CD14-positive monocyte (primary cell): ENCODE results near the gene NECTIN1. TPM values are rescaled to one million over a fixed set of nuclear protein-coding genes. Genes with fewer than 3 reads are reported as not detected.

Experiments
- DNase-seq, 3 donors: peaks; one replicate each; pipeline ENCODE4 v3.0.0-alpha.2; 2011 to 2022
- H2AFZ ChIP-seq: 2 replicates; pipeline ENCODE4 v1.6.0; 2012; ENCODE audit warnings: mild to moderate bottlenecking, low read depth, low read length, inconsistent platforms; ENCODE audit not compliant: insufficient read depth, poor library complexity, severe bottlenecking
- H3K27ac ChIP-seq, 2 donors: 1 replicate in 1 of 2; 2 replicates in 1 of 2; pipeline ENCODE4 v1.5.1; 2012 to 2013; ENCODE audit warnings: low read length in 2 of 2, control low read depth in 1 of 2, inconsistent platforms in 1 of 2, low read depth in 1 of 2, mild to moderate bottlenecking in 1 of 2
- H3K27me3 ChIP-seq, 2 donors: one replicate each; pipeline versions ENCODE4 v1.6.0 to v1.6.1; 2011 to 2013; ENCODE audit warnings: low read length in 2 of 2; ENCODE audit not compliant: control insufficient read depth in 2 of 2, insufficient read depth in 2 of 2
- H3K36me3 ChIP-seq, 2 donors: replicated peaks in 1 of 2; 1 replicate in 1 of 2; 2 replicates in 1 of 2; pipeline versions ENCODE4 v1.5.1 to v1.6.1; 2012 to 2013; ENCODE audit warnings: low read length in 2 of 2, control low read depth in 1 of 2, inconsistent platforms in 1 of 2, mild to moderate bottlenecking in 1 of 2; ENCODE audit not compliant: insufficient read depth in 2 of 2, control insufficient read depth in 1 of 2
- H3K4me1 ChIP-seq, 2 donors: 1 replicate in 1 of 2; 2 replicates in 1 of 2; pipeline versions ENCODE4 v1.5.1 to v1.6.1; 2012 to 2013; ENCODE audit warnings: low read length in 2 of 2, control low read depth in 1 of 2, inconsistent platforms in 1 of 2, mild to moderate bottlenecking in 1 of 2, moderate library complexity in 1 of 2; ENCODE audit not compliant: insufficient read depth in 2 of 2, control insufficient read depth in 1 of 2
- H3K4me2 ChIP-seq: replicated peaks from 2 replicates; pipeline ENCODE3; 2012; ENCODE audit warnings: low read length, moderate library complexity, mild to moderate bottlenecking; ENCODE audit not compliant: poor library complexity, severe bottlenecking; ENCODE audit errors: extremely low read depth
- H3K4me3 ChIP-seq, 3 experiments: fragments of 200-600 bp in 1 of 3; sonication (generic) in 1 of 3; replicated peaks in 1 of 3; 1 replicate in 2 of 3; 2 replicates in 1 of 3; pipeline ENCODE4 v1.5.1; 2011 to 2013; ENCODE audit warnings: low read length in 3 of 3, mild to moderate bottlenecking in 3 of 3, control low read depth in 2 of 3, low read depth in 2 of 3, inconsistent platforms in 1 of 3, moderate library complexity in 1 of 3
- H3K79me2 ChIP-seq: 2 replicates; pipeline ENCODE4 v1.6.0; 2012; ENCODE audit warnings: mild to moderate bottlenecking, control low read depth, inconsistent platforms, low read length, moderate library complexity; ENCODE audit not compliant: insufficient read depth
- H3K9ac ChIP-seq: 2 replicates; pipeline ENCODE4 v1.6.0; 2017; ENCODE audit warnings: low read length, mild to moderate bottlenecking; ENCODE audit not compliant: insufficient read depth, poor library complexity, severe bottlenecking
- H3K9me3 ChIP-seq, 2 donors: replicated peaks in 1 of 2; 1 replicate in 1 of 2; 2 replicates in 1 of 2; pipeline versions ENCODE4 v1.5.1 to v1.6.1; 2012 to 2013; ENCODE audit warnings: low read length in 2 of 2, control low read depth in 1 of 2; ENCODE audit not compliant: control insufficient read depth in 1 of 2, insufficient read depth in 1 of 2
- H4K20me1 ChIP-seq: 2 replicates; pipeline ENCODE4 v1.6.0; 2012; ENCODE audit warnings: mild to moderate bottlenecking, low read length, control low read depth, moderate library complexity; ENCODE audit not compliant: insufficient read depth
- H3K27ac Mint-ChIP-seq, 7 donors: one replicate each; pipeline ENCODE4 v1.8.0; 2020; ENCODE audit warnings: mild to moderate bottlenecking in 7 of 7, mixed read lengths in 7 of 7, moderate library complexity in 6 of 7, inconsistent platforms in 2 of 7
- H3K27me3 Mint-ChIP-seq, 3 donors: one replicate each; pipeline ENCODE4 v1.8.0; 2021 to 2022; ENCODE audit warnings: low read depth in 3 of 3, mild to moderate bottlenecking in 3 of 3, mixed read lengths in 3 of 3, moderate library complexity in 3 of 3, inconsistent platforms in 1 of 3
- H3K36me3 Mint-ChIP-seq, 2 donors: one replicate each; pipeline ENCODE4 v1.8.0; 2020; ENCODE audit warnings: mixed read lengths in 2 of 2, inconsistent platforms in 1 of 2, mild to moderate bottlenecking in 1 of 2
- H3K4me1 Mint-ChIP-seq: one replicate; pipeline ENCODE4 v1.8.0; 2020; ENCODE audit warnings: mild to moderate bottlenecking, mixed read lengths
- H3K4me3 Mint-ChIP-seq, 2 donors: one replicate each; pipeline ENCODE4 v1.8.0; 2020; ENCODE audit warnings: mild to moderate bottlenecking in 2 of 2, mixed read lengths in 2 of 2, moderate library complexity in 1 of 2
- H3K9me3 Mint-ChIP-seq, 7 donors: one replicate each; pipeline ENCODE4 v1.8.0; 2020 to 2022; ENCODE audit warnings: mixed read lengths in 7 of 7, mild to moderate bottlenecking in 6 of 7, moderate library complexity in 6 of 7, inconsistent platforms in 2 of 7
- WGBS: methylation state at CpG from one replicate; pipeline ENCODE4 v1.1.5; 2013; ENCODE audit warnings: missing lambda C conversion rate; ENCODE audit not compliant: insufficient coverage; 5-methylcytosine and 5-hydroxymethylcytosine counted together
- intact Hi-C, 2 donors: fragments of 100-400 bp; cut with micrococcal nuclease; formaldehyde crosslinking; loops; one replicate each; pipeline versions ENCODE4 v1.15.0 to v1.15.1; 2023
- polyA plus RNA-seq, 3 donors: library from polyadenylated mRNA; depleted of rRNA in 1 of 3; unstranded in 2 of 3; stranded (reverse) in 1 of 3; fragments of 300-500 nt in 2 of 3; fragments of >200 nt in 1 of 3; fragmentation: Illumina TruSeq in 2 of 3; gene quantifications; 1 replicate in 2 of 3; 2 replicates in 1 of 3; pipeline ENCODE4 v1.2.3, GENCODE V29; 2012 to 2021
- TF ChIP-seq, protein P1 (sequence below): fragments of 200-600 bp; IDR thresholded peaks from one replicate; pipeline ENCODE4 v1.8.0; 2022; ENCODE audit warnings: antibody characterized with exemption, mild to moderate bottlenecking

NECTIN1 gene
- polyA plus RNA-seq, 3 donors = 0.53 to 8.3 (median 0.85) TPM

DNA sequence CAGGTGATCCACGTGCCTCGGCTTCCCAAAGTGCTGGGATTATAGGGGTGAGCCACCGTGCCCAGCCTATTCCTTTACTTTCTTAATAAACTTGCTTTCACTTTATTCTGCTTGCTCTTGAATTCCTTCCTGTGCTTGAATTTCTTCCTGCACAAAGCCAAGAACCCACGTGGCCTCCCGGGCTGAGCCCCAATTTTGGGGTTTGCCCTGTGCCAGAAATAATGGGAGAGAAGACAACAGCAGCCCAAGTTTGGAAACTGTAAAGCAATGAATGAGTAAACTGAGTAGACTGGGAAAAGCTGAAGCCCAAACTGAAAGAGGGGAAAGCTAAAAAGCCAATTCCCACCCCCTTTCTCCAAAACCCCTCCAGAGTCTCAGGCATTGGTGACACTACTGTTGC is 136.4 kb downstream of the NECTIN1 start:
- no peak overlapping the region for H3K4me2 ChIP-seq
- H2AFZ ChIP-seq = no peak overlapping the region
- H3K27ac ChIP-seq = no peak overlapping the region
- H3K27ac Mint-ChIP-seq = no peak overlapping the region
- H3K4me1 Mint-ChIP-seq = peaks cover 28% of the 10 kb centered on the region
- H3K27me3 ChIP-seq = no peaks in the 10 kb centered on the region
- DNase-seq = no peak
- no peaks in the 10 kb centered on the region for H4K20me1 ChIP-seq
- H3K4me1 ChIP-seq = peaks cover 18 to 44% of the 10 kb centered on the region in 2 donors
- H3K27me3 Mint-ChIP-seq = peaks cover 0 to 6% (median 2%) of the 10 kb centered on the region in 3 donors
- intact Hi-C loops = no loop called here
- TF ChIP-seq, protein P1, sequence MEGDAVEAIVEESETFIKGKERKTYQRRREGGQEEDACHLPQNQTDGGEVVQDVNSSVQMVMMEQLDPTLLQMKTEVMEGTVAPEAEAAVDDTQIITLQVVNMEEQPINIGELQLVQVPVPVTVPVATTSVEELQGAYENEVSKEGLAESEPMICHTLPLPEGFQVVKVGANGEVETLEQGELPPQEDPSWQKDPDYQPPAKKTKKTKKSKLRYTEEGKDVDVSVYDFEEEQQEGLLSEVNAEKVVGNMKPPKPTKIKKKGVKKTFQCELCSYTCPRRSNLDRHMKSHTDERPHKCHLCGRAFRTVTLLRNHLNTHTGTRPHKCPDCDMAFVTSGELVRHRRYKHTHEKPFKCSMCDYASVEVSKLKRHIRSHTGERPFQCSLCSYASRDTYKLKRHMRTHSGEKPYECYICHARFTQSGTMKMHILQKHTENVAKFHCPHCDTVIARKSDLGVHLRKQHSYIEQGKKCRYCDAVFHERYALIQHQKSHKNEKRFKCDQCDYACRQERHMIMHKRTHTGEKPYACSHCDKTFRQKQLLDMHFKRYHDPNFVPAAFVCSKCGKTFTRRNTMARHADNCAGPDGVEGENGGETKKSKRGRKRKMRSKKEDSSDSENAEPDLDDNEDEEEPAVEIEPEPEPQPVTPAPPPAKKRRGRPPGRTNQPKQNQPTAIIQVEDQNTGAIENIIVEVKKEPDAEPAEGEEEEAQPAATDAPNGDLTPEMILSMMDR = no peak
- H3K9ac ChIP-seq = no peak overlapping the region
- no peak overlapping the region for H3K4me3 ChIP-seq
- H3K9me3 ChIP-seq = peaks cover 0 to 15% of the 10 kb centered on the region in 2 donors
- no peaks in the 10 kb centered on the region for H3K36me3 Mint-ChIP-seq
- no CpG with 5 or more reads among the region's 5 CpGs for WGBS
- no peaks in the 10 kb centered on the region for H3K36me3 ChIP-seq
- H3K9me3 Mint-ChIP-seq = peaks cover 6 to 19% (median 12%) of the 10 kb centered on the region in 7 donors
- H3K79me2 ChIP-seq = no peaks in the 10 kb centered on the region
- no peak overlapping the region for H3K4me3 Mint-ChIP-seq

DNA sequence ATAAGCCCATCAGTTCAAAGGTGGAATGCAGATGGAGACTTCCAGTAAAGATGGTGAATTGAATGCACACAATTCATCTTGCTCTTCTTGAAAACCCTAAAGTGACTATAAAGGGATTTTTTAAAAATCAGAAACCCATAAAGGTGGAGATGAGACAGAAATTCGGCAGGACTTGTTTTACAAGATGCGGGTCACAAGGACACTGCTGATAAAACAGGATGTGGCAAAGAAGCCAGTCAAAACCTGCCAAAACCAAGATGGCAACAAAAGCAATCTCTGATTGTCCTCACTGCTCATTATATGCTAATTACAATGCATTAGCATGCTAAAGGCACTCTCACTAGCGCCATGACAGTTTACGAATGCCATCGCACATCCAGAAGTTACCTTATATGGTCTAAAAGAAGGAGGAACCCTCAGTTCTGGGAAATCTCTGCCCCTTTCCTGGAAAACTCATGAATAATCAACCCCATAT is 137.1 kb downstream of the NECTIN1 start:
- 79% methylated on average over 2 of the region's 5 CpGs for WGBS
- Mint-ChIP-seq H3K9me3 (peaks cover 6 to 19% (median 12%) of the 10 kb centered on the region in 7 donors), H3K4me1 (peaks cover 22% of the 10 kb centered on the region), H3K4me3 (no peak overlapping the region), H3K36me3 (no peaks in the 10 kb centered on the region), H3K27ac (no peak overlapping the region), H3K27me3 (peaks cover 2 to 6% (median 2%) of the 10 kb centered on the region in 3 donors)
- Histone ChIP-seq H2AFZ (no peak overlapping the region), H3K4me2 (no peak overlapping the region), H3K4me3 (no peak overlapping the region), H3K9ac (no peak overlapping the region), H3K79me2 (no peaks in the 10 kb centered on the region), H3K9me3 (peaks cover 0 to 15% of the 10 kb centered on the region in 2 donors), H3K27me3 (no peaks in the 10 kb centered on the region), H3K27ac (no peak overlapping the region), H3K36me3 (no peaks in the 10 kb centered on the region), H3K4me1 (peaks cover 18 to 38% of the 10 kb centered on the region in 2 donors), H4K20me1 (no peaks in the 10 kb centered on the region)
- DNase-seq = no peak
- TF ChIP-seq, protein P1 = no peak
- intact Hi-C loops = no loop called here
